Body of pancreas (tissue), 4 donors: ENCODE results near the gene HRH4. TPM values are rescaled to one million over a fixed set of nuclear protein-coding genes. Genes with fewer than 3 reads are reported as not detected.

Experiments used
- ATAC-seq: fragments of 150-250 bp; one replicate; pipeline ENCODE4 v1.9.1; 2016
- DNase-seq, 4 donors: peaks; one replicate each; pipeline ENCODE4 v3.0.0-alpha.2; 2019
- H3K27ac ChIP-seq, 4 donors: fragments of 200-600 bp; sonication (generic); 1 replicate in 3 of 4; 2 replicates in 1 of 4; pipeline versions ENCODE4 v1.5.1 to v1.6.1; 2016 to 2019; ENCODE audit warnings: mild to moderate bottlenecking in 1 of 4, mixed read lengths in 1 of 4, moderate library complexity in 1 of 4
- H3K27me3 ChIP-seq, 2 donors: fragments of 200-600 bp; sonication (generic); one replicate each; pipeline ENCODE4 v1.6.0; 2016; ENCODE audit warnings: mild to moderate bottlenecking in 1 of 2
- H3K36me3 ChIP-seq, 2 donors: fragments of 200-600 bp; sonication (generic); replicated peaks in 1 of 2; 2 replicates each; pipeline ENCODE4 v1.5.1; 2016; ENCODE audit warnings: low read depth in 2 of 2; ENCODE audit not compliant: insufficient read depth in 1 of 2
- H3K4me1 ChIP-seq: fragments of 200-600 bp; sonication (generic); one replicate; pipeline ENCODE4 v1.6.0; 2016
- H3K4me3 ChIP-seq, 2 donors: fragments of 200-600 bp; sonication (generic); 1 replicate in 1 of 2; 2 replicates in 1 of 2; pipeline ENCODE4 v1.5.1; 2016 to 2019
- H3K9me3 ChIP-seq, 3 donors: fragments of 200-600 bp; sonication (generic); 1 replicate in 2 of 3; 2 replicates in 1 of 3; pipeline ENCODE4 v1.5.1; 2016
- POLR2A ChIP-seq, 3 donors: fragments of 450-650 bp; IDR thresholded peaks; one replicate each; pipeline ENCODE4 v1.6.1; 2016; ENCODE audit warnings: antibody characterized with exemption in 3 of 3, mild to moderate bottlenecking in 2 of 3
- WGBS, 2 donors: methylation state at CpG; one replicate each; pipeline ENCODE4 v1.1.5; 2017; 5-methylcytosine and 5-hydroxymethylcytosine counted together
- intact Hi-C: fragments of 100-400 bp; cut with DNase I; formaldehyde crosslinking; loops from one replicate; pipeline ENCODE4 v1.15.1; 2023
- total RNA-seq, 2 donors: library from RNA; depleted of rRNA; stranded (reverse); fragments of >200 nt; gene quantifications; one replicate each; pipeline ENCODE4 v1.1.0, GENCODE V29; 2016
- TF ChIP-seq, protein P1 (sequence below), 7 experiments: fragments of 450-650 bp in 4 of 7; fragments of 200-600 bp in 3 of 7; sonication (generic) in 3 of 7; IDR thresholded peaks; one replicate each; pipeline ENCODE4 v1.5.1; 2016 to 2019; ENCODE audit warnings: antibody characterized with exemption in 7 of 7

Gene HRH4, protein sequence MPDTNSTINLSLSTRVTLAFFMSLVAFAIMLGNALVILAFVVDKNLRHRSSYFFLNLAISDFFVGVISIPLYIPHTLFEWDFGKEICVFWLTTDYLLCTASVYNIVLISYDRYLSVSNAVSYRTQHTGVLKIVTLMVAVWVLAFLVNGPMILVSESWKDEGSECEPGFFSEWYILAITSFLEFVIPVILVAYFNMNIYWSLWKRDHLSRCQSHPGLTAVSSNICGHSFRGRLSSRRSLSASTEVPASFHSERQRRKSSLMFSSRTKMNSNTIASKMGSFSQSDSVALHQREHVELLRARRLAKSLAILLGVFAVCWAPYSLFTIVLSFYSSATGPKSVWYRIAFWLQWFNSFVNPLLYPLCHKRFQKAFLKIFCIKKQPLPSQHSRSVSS
- total RNA-seq: not detected

DNA sequence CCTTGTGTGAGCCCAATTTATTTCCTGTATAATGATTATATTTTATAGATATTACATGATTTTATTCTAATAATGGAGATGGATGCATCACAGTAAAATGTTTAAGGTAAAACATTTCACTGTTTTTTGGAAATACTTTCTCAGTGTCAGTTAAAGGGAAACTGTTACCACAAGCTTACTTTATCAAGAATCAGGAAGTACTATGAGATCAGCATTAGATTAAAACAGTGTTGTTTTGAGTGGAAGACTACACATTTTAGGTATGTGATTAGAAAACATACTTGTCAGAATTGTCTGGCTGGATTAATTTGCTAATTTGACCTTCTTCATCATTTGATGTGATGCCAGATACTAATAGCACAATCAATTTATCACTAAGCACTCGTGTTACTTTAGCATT, at the start of gene HRH4:
Gene HRH4 (plus strand): TSS at position 250 of the 400 bp plus-strand sequence. CDS start 92 bp downstream, at position 342.
- Histone ChIP-seq H3K27me3 (no peaks in the 10 kb centered on the region), H3K4me1 (no peaks in the 10 kb centered on the region), H3K9me3 (no peaks in the 10 kb centered on the region), H3K4me3 (no peak within 1 kb of the TSS), H3K36me3 (no peaks in the 10 kb centered on the region), H3K27ac (no peak within 1 kb of the TSS)
- 42 to 43% methylated on average over 1 of the region's 1 CpG for WGBS, 2 donors
- TF ChIP-seq POLR2A (IDR thresholded peaks at IDR 0.05): no peak
- TF ChIP-seq, protein P1, sequence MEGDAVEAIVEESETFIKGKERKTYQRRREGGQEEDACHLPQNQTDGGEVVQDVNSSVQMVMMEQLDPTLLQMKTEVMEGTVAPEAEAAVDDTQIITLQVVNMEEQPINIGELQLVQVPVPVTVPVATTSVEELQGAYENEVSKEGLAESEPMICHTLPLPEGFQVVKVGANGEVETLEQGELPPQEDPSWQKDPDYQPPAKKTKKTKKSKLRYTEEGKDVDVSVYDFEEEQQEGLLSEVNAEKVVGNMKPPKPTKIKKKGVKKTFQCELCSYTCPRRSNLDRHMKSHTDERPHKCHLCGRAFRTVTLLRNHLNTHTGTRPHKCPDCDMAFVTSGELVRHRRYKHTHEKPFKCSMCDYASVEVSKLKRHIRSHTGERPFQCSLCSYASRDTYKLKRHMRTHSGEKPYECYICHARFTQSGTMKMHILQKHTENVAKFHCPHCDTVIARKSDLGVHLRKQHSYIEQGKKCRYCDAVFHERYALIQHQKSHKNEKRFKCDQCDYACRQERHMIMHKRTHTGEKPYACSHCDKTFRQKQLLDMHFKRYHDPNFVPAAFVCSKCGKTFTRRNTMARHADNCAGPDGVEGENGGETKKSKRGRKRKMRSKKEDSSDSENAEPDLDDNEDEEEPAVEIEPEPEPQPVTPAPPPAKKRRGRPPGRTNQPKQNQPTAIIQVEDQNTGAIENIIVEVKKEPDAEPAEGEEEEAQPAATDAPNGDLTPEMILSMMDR (IDR thresholded peaks at IDR 0.05): no peak
- ATAC-seq: no peak
- intact Hi-C loops: no loop called here
- DNase-seq: no peak

DNA sequence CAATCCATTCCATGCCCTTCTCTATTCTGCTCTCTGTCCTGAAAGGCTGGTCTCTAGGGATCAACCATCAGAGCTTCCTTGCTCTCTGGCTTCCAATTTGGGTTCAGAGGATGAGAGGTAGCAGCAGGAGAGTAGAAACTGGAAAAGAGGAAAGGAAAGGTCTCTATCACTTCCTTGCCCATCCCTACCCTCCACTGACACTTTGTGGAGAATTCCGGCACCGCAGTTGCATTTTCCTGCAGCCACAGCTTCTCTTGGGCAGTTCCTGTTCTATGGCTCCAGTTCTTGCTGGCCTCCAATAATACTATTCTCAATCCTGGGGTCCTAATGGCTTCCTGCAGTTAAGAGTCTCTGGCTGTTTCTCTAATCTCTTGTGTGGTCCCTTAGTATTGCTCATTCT, 47.3 kb upstream of the HRH4 start:
- ATAC-seq (no peak), DNase-seq (no peak)
- H3K9me3 ChIP-seq: no peaks in the 10 kb centered on the region
- intact Hi-C loops: no loop called here
- no peak overlapping the region for H3K27ac ChIP-seq
- WGBS, 2 donors: 55 to 70% methylated on average over 2 of the region's 2 CpGs
- H3K4me1 ChIP-seq: no peaks in the 10 kb centered on the region
- H3K27me3 ChIP-seq: no peaks in the 10 kb centered on the region
- no peak overlapping the region for H3K4me3 ChIP-seq
- TF ChIP-seq POLR2A (IDR thresholded peaks at IDR 0.05): no peak
- TF ChIP-seq, protein P1 (IDR thresholded peaks at IDR 0.05): no peak
- H3K36me3 ChIP-seq: no peaks in the 10 kb centered on the region

DNA sequence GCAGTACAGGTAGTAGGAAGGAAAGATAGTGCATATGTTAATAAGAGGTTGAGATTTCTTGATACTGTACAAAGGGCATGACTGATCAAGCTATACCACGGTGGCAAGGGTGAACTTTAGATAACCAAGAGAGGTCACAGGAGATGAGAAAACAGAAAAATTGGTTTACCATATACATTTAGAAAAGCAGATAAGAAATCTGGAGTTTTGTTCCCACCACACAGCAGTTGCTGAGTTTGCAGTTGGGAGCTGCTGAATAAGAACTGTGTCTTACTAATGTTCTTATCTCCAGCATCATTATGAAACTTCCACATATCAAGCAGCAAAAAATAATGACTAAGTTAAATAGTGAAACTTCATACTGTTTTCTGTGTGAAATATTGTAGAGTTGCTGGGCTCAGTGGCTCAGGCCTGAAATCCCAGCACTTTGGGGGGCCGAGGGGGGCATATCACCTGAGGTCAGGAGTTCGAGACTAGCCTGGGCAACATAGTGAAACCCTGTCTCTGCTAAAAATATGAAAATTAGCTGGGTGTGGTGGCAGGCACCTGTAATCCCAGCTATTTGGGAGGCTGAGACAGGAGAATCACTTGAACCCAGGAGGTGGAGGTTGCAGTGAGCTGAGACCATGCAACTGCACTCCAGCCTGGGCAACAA, 46.0 kb upstream of the HRH4 start:
- intact Hi-C loops: no loop called here
- no peaks in the 10 kb centered on the region for H3K9me3 ChIP-seq
- no peak for DNase-seq
- H3K4me1 ChIP-seq: no peaks in the 10 kb centered on the region
- no peak overlapping the region for H3K4me3 ChIP-seq
- H3K27ac ChIP-seq: no peak overlapping the region
- 75 to 79% methylated on average over 3 of the region's 3 CpGs for WGBS, 2 donors
- no peaks in the 10 kb centered on the region for H3K27me3 ChIP-seq
- ATAC-seq: no peak
- TF ChIP-seq, protein P1 (IDR thresholded peaks at IDR 0.05): no peak
- no peak for TF ChIP-seq POLR2A (IDR thresholded peaks at IDR 0.05)
- no peaks in the 10 kb centered on the region for H3K36me3 ChIP-seq

DNA sequence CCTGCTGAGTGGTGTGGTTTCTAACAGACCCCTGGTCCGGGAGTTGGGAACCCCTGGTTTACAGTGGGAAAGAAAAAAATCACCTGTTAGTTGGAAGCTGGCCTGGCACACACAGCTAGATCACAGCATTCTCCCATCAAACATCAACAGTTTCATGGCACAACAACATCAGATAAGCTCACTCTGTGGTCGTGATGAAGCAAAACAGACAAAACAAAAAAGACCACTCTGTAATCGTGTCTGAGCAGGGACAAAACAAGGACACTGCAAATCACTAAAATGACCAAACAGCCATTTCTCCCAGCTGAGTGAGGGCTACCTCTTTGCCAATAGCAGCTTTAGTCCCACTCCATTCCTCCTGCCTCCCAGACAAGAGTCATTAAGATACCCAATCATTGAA, 43.0 kb upstream of the HRH4 start:
- DNase-seq (no peak), ATAC-seq (no peak)
- WGBS, 2 donors: 34 to 40% methylated on average over 3 of the region's 3 CpGs
- H3K27ac ChIP-seq: no peak overlapping the region
- H3K4me3 ChIP-seq: no peak overlapping the region
- no peaks in the 10 kb centered on the region for H3K9me3 ChIP-seq
- no peak for TF ChIP-seq POLR2A (IDR thresholded peaks at IDR 0.05)
- TF ChIP-seq, protein P1 (IDR thresholded peaks at IDR 0.05): no peak
- H3K27me3 ChIP-seq: no peaks in the 10 kb centered on the region
- intact Hi-C loops: no loop called here
- H3K36me3 ChIP-seq: no peaks in the 10 kb centered on the region
- no peaks in the 10 kb centered on the region for H3K4me1 ChIP-seq
